K562 (cell line): Measurements from ENCODE around the gene KAT5. TPM values are rescaled to one million over a fixed set of nuclear protein-coding genes. Genes with fewer than 3 reads are reported as not detected.

Source experiments
- CAMTA2 ChIP-seq: fragments of 250-450 bp; sonication (Bioruptor Pico); conservative IDR thresholded peaks from 2 replicates; pipeline ENCODE4 v1.5.1; 2022
- CEBPG ChIP-seq, 3 experiments: fragments of 200-800 bp in 1 of 3; sonication (Bioruptor generic) in 1 of 3; sonication (generic) in 1 of 3; formaldehyde crosslinking in 1 of 3; IDR thresholded peaks in 2 of 3; conservative IDR thresholded peaks in 1 of 3; 2 replicates each; pipeline versions ENCODE4 v1.6.1 to v1.8.0; 2016 to 2022; ENCODE audit warnings: missing compliant biosample characterization in 2 of 3, missing genetic modification characterization in 2 of 3, mild to moderate bottlenecking in 1 of 3, missing genetic modification reagents in 1 of 3
- EP300 ChIP-seq: IDR thresholded peaks from 2 replicates; pipeline ENCODE4 v1.6.1; 2012; ENCODE audit warnings: low read length, improper control_type of control experiment
- HDAC1 ChIP-seq, 2 experiments: fragments of 450-650 bp; IDR thresholded peaks; 2 replicates each; pipeline ENCODE4 v1.6.1; 2016 to 2017; ENCODE audit warnings: inconsistent platforms in 1 of 2, mild to moderate bottlenecking in 1 of 2, moderate library complexity in 1 of 2
- IRF2 ChIP-seq: sonication (generic); formaldehyde crosslinking; IDR thresholded peaks from 2 replicates; pipeline ENCODE4 v1.8.1; 2022; ENCODE audit warnings: mild to moderate bottlenecking, missing genetic modification reagents
- SAFB2 ChIP-seq: fragments of 200-400 bp; formaldehyde crosslinking; IDR thresholded peaks from 2 replicates; pipeline ENCODE4 v1.6.1; 2018; ENCODE audit warnings: borderline replicate concordance, low read length, low read depth, moderate library complexity; ENCODE audit not compliant: severe bottlenecking
- SAP30 ChIP-seq: fragments of 200-600 bp; sonication (generic); IDR thresholded peaks from 2 replicates; pipeline ENCODE4 v1.6.1; 2012; ENCODE audit warnings: borderline replicate concordance, low read depth, mild to moderate bottlenecking, moderate library complexity, low read length, control low read depth, inconsistent platforms; ENCODE audit not compliant: insufficient read depth, poor library complexity, severe bottlenecking
- SMARCA5 ChIP-seq: fragments of 450-650 bp; IDR thresholded peaks from 2 replicates; pipeline ENCODE4 v1.6.1; 2016
- TARDBP ChIP-seq: fragments of 450-650 bp; IDR thresholded peaks from 2 replicates; pipeline ENCODE4 v1.6.1; 2016
- TCF3 ChIP-seq: sonication (generic); formaldehyde crosslinking; IDR thresholded peaks from 2 replicates; pipeline ENCODE4 v1.4.0; 2020; ENCODE audit warnings: mild to moderate bottlenecking, missing genetic modification reagents
- TEAD2 ChIP-seq: fragments of 450-650 bp; IDR thresholded peaks from 2 replicates; pipeline ENCODE4 v1.6.1; 2016; ENCODE audit warnings: missing genetic modification characterization, control low read depth, missing compliant biosample characterization
- ZBED1 ChIP-seq: IDR thresholded peaks from 2 replicates; pipeline ENCODE4 v1.6.1; 2014
- ZNF551 ChIP-seq: fragments of 250-450 bp; sonication (Bioruptor Pico); IDR thresholded peaks from 2 replicates; pipeline ENCODE4 v1.5.0; 2021; ENCODE audit warnings: mild to moderate bottlenecking, moderate library complexity
- ZNF561 ChIP-seq: fragments of 450-650 bp; formaldehyde crosslinking; conservative IDR thresholded peaks from 2 replicates; pipeline ENCODE4 v1.4.0; 2020; ENCODE audit warnings: mild to moderate bottlenecking, moderate library complexity
- ZNF57 ChIP-seq: fragments of 450-650 bp; formaldehyde crosslinking; IDR thresholded peaks from 2 replicates; pipeline ENCODE4 v1.4.0; 2020; ENCODE audit warnings: mild to moderate bottlenecking, moderate library complexity
- ZNF668 ChIP-seq: fragments of 250-450 bp; sonication (Bioruptor Pico); IDR thresholded peaks from 2 replicates; pipeline ENCODE4 v1.8.0; 2022; ENCODE audit warnings: mild to moderate bottlenecking, inconsistent platforms
- polyA plus RNA-seq, 8 experiments: library from polyadenylated mRNA; depleted of rRNA in 4 of 8; stranded (reverse) in 5 of 8; unstranded in 3 of 8; fragments of >200 nt; fragmentation: Nextera tagmentation in 2 of 8; fragmentation: Illumina TruSeq in 1 of 8; extraction: Ambion mirVana in 2 of 8; extraction: Trizol in 1 of 8; gene quantifications; 2 replicates each; pipeline versions ENCODE4 v1.2.1 to v1.2.3, GENCODE V29; 2011 to 2014; ENCODE audit warnings: inconsistent platforms in 1 of 8, missing spikeins in 1 of 8
- total RNA-seq, 7 experiments: library from RNA; depleted of rRNA in 6 of 7; stranded (reverse); fragments of >200 nt in 6 of 7; fragmentation: Illumina TruSeq in 2 of 7; extraction: Trizol in 2 of 7; gene quantifications; 2 replicates each; pipeline versions ENCODE4 v1.2.1 to v1.2.3, GENCODE V29; 2011 to 2021; ENCODE audit warnings: low replicate concordance in 1 of 7
- TF ChIP-seq, protein P1 (sequence below), 3 experiments: fragments of 200-800 bp in 1 of 3; fragments of 250-450 bp in 1 of 3; fragments of 450-650 bp in 1 of 3; sonication (Bioruptor Pico) in 1 of 3; sonication (Bioruptor generic) in 1 of 3; formaldehyde crosslinking in 1 of 3; IDR thresholded peaks; 2 replicates each; pipeline versions ENCODE4 v1.6.1 to v1.8.0; 2016 to 2022; ENCODE audit warnings: mild to moderate bottlenecking in 2 of 3, missing genetic modification characterization in 2 of 3, missing compliant biosample characterization in 1 of 3, moderate library complexity in 1 of 3
- TF ChIP-seq, protein P2 (sequence below): fragments of 450-650 bp; formaldehyde crosslinking; IDR thresholded peaks from 2 replicates; pipeline ENCODE4 v1.4.0; 2020; ENCODE audit warnings: mild to moderate bottlenecking, moderate library complexity
- TF ChIP-seq, protein P3 (sequence below): fragments of 250-450 bp; sonication (Bioruptor Pico); IDR thresholded peaks from 2 replicates; pipeline ENCODE4 v1.5.0; 2021; ENCODE audit warnings: mild to moderate bottlenecking, moderate library complexity

The KAT5 gene
- total and polyA plus RNA-seq, 9 of the 15 experiments (the other 6 are each of a cell fraction or from before 2014, with no cell fraction given): 3.6 to 76.8 (median 52.7) TPM

DNA sequence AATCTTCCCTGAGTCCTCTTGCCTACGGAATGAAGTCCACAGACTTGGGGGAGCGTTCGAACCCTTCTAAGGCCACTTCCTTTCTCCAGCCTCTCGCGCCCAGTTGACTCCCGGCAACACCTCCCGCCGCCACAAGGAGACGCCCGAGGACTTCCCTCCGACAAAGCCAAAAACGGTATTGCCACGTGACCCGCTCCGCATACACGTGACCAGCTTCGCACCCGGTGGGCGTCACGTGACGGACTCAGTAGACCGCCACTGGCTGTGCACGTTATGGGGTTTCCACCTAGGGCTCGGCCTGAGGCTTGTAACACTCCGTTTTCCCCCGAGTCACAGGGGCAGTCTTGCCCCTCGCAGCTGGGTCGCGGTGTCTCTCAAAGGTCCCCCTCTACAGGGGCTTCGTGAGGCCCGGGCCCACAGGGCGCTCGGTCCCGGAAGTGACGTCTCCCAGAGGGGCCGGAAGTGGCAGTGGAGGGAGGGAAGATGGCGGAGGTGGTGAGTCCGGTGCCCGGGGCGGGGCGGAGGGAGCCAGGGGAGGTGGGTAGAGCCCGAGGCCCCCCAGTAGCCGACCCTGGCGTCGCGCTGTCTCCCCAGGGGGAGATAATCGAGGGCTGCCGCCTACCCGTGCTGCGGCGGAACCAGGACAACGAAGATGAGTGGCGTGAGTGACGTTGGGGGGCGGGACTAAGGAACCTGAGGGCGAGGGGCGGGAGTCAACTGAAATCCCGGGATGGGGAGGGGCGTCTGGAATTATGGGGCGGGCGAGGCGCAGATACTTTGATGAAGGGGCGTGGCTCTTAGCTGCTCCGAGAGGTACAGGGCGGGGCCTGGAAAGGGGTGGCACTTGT lies at the start of gene KAT5 (continued):
- TF ChIP-seq, protein P1, sequence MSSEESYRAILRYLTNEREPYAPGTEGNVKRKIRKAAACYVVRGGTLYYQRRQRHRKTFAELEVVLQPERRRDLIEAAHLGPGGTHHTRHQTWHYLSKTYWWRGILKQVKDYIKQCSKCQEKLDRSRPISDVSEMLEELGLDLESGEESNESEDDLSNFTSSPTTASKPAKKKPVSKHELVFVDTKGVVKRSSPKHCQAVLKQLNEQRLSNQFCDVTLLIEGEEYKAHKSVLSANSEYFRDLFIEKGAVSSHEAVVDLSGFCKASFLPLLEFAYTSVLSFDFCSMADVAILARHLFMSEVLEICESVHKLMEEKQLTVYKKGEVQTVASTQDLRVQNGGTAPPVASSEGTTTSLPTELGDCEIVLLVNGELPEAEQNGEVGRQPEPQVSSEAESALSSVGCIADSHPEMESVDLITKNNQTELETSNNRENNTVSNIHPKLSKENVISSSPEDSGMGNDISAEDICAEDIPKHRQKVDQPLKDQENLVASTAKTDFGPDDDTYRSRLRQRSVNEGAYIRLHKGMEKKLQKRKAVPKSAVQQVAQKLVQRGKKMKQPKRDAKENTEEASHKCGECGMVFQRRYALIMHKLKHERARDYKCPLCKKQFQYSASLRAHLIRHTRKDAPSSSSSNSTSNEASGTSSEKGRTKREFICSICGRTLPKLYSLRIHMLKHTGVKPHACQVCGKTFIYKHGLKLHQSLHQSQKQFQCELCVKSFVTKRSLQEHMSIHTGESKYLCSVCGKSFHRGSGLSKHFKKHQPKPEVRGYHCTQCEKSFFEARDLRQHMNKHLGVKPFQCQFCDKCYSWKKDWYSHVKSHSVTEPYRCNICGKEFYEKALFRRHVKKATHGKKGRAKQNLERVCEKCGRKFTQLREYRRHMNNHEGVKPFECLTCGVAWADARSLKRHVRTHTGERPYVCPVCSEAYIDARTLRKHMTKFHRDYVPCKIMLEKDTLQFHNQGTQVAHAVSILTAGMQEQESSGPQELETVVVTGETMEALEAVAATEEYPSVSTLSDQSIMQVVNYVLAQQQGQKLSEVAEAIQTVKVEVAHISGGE (CRISPR knock-in tag; IDR thresholded peaks at IDR 0.05): peak in 2 of 3 experiments; percentile 71 to 92; a peak in 4 of 6 replicates
- TF ChIP-seq HDAC1 (IDR thresholded peaks at IDR 0.05) (peak; percentile 9 to 99; a peak in 2 of 4 replicates), ZBED1 (peak; percentile 44; the same call in 1 of the 2 replicates), SAFB2 (no peak), SAP30 (peak; percentile 87), ZNF551 (no peak), IRF2 (CRISPR knock-in tag) (no peak), SMARCA5 (no peak), ZNF57 (peak; percentile 57; the same call in 1 of the 2 replicates), EP300 (0 out of 2 replicates have a peak, but pooled peaks have one; percentile 34), ZNF668 (CRISPR knock-in tag) (peak; percentile 78; the same call in 1 of the 2 replicates), TARDBP (peak; percentile 66; the same call in 1 of the 2 replicates), TEAD2 (no peak), CEBPG (CRISPR knock-in tag; IDR thresholded peaks at IDR 0.05) (no peak), CEBPG (tag; conservative IDR thresholded peaks at IDR 0.05 in 1 of 2, IDR thresholded peaks at IDR 0.05 in 1 of 2) (no peak), TCF3 (CRISPR knock-in tag) (no peak), ZNF561 (CRISPR knock-in tag) (no peak), CAMTA2 (CRISPR knock-in tag) (no peak)
- TF ChIP-seq, protein P2, sequence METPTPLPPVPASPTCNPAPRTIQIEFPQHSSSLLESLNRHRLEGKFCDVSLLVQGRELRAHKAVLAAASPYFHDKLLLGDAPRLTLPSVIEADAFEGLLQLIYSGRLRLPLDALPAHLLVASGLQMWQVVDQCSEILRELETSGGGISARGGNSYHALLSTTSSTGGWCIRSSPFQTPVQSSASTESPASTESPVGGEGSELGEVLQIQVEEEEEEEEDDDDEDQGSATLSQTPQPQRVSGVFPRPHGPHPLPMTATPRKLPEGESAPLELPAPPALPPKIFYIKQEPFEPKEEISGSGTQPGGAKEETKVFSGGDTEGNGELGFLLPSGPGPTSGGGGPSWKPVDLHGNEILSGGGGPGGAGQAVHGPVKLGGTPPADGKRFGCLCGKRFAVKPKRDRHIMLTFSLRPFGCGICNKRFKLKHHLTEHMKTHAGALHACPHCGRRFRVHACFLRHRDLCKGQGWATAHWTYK (CRISPR knock-in tag): peak; percentile 95
- TF ChIP-seq, protein P3, sequence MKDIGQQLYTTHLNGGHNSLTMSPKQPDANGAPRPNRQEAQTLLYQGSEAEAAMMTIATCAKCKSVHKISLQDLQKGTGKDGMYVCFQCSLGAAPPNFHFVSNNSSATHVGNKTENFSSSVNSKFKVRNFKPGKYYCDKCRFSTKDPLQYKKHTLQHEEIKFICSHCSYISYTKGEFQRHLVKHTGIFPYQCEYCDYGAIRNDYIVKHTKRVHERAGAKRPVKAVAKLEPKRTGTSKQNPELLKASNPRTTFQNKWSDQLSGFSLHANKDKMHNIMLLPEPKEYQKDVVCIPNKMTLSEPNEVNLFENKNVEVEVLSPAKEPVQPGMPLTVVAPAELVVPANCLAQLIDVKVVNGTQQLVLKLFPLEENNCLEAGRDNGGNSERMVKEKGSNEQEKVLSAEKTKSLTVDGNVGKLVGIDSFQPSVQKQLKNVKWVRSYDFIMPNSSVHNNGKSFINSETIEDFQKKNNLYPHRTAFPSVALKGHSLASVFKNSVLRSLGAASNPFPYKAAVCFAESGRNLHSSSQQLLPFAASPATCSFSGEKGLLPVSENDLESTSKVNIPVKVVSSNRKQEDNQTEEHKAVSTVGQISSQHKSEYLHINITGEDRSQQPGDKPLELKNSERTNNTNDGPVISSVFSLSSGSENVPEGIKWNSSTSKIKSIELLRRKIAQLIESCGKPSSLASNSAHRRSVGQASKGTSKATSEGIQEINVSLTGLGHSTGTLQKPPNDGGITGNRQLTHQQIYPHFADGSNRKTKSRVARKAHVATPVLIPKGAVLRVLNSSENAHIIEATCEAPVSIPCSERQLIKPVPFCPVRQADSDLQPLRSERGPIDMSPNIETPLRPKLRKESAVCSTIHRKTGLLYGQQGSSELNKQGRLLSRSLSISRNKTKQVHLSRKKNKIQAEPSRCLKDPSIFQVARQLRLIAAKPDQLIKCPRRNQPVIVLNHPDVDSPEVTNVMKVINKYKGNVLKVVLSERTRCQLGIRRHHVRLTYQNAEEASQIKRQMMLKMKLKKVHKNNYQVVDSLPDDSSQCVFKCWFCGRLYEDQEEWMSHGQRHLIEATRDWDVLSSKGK (CRISPR knock-in tag): peak; percentile 25; the same call in 1 of the 2 replicates
